Activated CD4-positive, CD25-positive, alpha-beta regulatory T cell treated with anti-CD3 and anti-CD28 coated beads, Interleukin-2, amount 50 U/mL, for 72 hours (primary cell): ENCODE data around the gene GPR83.
"Not testable (repeated sequence)": the region's sequence is repeated elsewhere in the genome, so short reads cannot be mapped to it uniquely, and the experiment has no call there.

Experiments used
- DNase-seq: peaks from one replicate; pipeline ENCODE4 v3.0.0; 2021

GPR83 gene

GRCh38 chr11:94350850-94351563 lies 50.2 kb downstream of the GPR83 start:
- DNase-seq, result not testable (repeated sequence)

- not testable (repeated sequence) for DNase-seq
Observed at GRCh38 chr11:94346311-94346710, 54.9 kb downstream of the GPR83 start.

- no peak for DNase-seq
Observed at GRCh38 chr11:94343495-94343894, 57.7 kb downstream of the GPR83 start.

- DNase-seq, result no peak
Observed at GRCh38 chr11:94342250-94342649, 59.0 kb downstream of the GPR83 start.

- DNase-seq, result no peak
Observed at GRCh38 chr11:94338651-94339050, 62.6 kb downstream of the GPR83 start.

GRCh38 chr11:94336033-94336432 lies 65.2 kb downstream of the GPR83 start:
- no peak for DNase-seq

GRCh38 chr11:94332814-94333213 lies 68.4 kb downstream of the GPR83 start:
- no peak for DNase-seq

- DNase-seq, result no peak
Observed at GRCh38 chr11:94330789-94331188, 70.4 kb downstream of the GPR83 start.

- DNase-seq, result no peak
Observed at GRCh38 chr11:94329501-94329900, 71.7 kb downstream of the GPR83 start.

- no peak for DNase-seq
Observed at GRCh38 chr11:94328587-94329080, 72.6 kb downstream of the GPR83 start.
